IMR-90 (cell line): ENCODE results near the gene MDFI. TPM values are rescaled to one million over a fixed set of nuclear protein-coding genes. Genes with fewer than 3 reads are reported as not detected.

Experiments
- BHLHE40 ChIP-seq: fragments of 150-350 bp; IDR thresholded peaks from 2 replicates; pipeline ENCODE4 v1.6.1; 2016; ENCODE audit warnings: mild to moderate bottlenecking, low read depth, low read length
- CEBPB ChIP-seq: IDR thresholded peaks from 2 replicates; pipeline ENCODE4 v1.6.1; 2012; ENCODE audit warnings: low read depth, low read length, improper control_type of control experiment
- POLR2A ChIP-seq: IDR thresholded peaks from 2 replicates; pipeline ENCODE4 v1.6.1; 2012; ENCODE audit warnings: mild to moderate bottlenecking, low read depth, low read length
- SMC3 ChIP-seq: fragments of 150-350 bp; IDR thresholded peaks from 2 replicates; pipeline ENCODE4 v1.6.1; 2016; ENCODE audit warnings: low read depth, mild to moderate bottlenecking, antibody characterized with exemption, low read length, moderate library complexity
- polyA plus RNA-seq, 3 experiments: library from polyadenylated mRNA; depleted of rRNA; stranded (reverse); fragments of >200 nt; gene quantifications; 2 replicates each; pipeline ENCODE4 v1.2.3, GENCODE V29; 2012; ENCODE audit warnings: low replicate concordance in 1 of 3
- total RNA-seq: library from RNA; depleted of rRNA; stranded (reverse); fragments of >200 nt; gene quantifications from 2 replicates; pipeline ENCODE4 v1.2.3, GENCODE V29; 2012
- TF ChIP-seq, protein P1 (sequence below): fragments of 150-350 bp; IDR thresholded peaks from 2 replicates; pipeline ENCODE4 v1.6.1; 2017; ENCODE audit warnings: mild to moderate bottlenecking, antibody characterized with exemption, low read length, low read depth

The MDFI gene
- total and polyA plus RNA-seq, 2 of the 4 experiments (the other 2 are of a cell fraction) = 0.18 to 0.29 TPM

DNA sequence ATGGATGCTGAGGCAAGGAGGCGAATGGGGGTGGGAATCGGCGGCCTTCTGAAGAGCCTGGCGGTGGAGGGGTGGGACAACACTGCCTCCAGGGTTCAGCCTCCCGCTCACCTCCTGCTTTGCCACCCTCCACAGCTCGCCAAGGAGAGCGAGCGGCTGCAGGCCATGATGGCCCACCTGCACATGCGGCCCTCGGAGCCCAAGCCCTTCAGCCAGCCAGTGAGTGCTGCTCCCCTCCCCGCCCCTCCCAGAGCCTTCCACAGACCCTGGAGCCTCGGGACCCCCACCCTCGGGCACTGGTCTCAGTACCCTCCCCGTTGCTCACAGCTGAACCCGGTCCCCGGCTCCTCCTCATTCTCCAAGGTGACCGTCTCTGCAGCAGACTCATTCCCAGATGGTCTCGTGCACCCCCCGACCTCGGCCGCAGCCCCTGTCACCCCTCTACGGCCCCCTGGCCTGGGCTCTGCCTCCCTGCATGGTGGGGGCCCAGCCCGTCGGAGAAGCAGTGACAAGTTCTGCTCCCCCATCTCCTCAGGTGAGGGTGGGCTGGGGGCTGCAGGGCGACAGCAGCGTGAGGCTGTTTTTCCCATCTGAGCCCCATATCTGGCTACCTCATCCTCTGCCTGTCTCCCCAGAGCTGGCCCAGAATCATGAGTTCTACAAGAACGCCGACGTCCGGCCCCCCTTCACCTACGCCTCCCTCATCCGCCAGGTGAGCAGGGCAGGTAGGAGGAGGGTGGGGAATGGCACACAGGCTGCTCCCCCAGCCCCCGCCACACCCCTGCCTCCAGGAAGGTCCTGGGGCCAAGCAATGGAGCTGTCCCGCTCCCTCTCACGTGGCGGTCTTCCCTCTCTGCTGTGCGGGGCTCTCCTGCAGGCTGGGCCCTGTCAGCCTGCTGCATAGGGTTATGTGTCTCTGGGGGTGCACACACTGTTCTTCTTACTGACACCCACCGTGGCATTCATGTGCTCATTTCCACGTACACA lies 48.3 kb upstream of the MDFI start (continued):
- TF ChIP-seq BHLHE40 = no peak
- TF ChIP-seq SMC3 = no peak
- TF ChIP-seq, protein P1, sequence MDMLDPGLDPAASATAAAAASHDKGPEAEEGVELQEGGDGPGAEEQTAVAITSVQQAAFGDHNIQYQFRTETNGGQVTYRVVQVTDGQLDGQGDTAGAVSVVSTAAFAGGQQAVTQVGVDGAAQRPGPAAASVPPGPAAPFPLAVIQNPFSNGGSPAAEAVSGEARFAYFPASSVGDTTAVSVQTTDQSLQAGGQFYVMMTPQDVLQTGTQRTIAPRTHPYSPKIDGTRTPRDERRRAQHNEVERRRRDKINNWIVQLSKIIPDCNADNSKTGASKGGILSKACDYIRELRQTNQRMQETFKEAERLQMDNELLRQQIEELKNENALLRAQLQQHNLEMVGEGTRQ = no peak
- TF ChIP-seq POLR2A = no peak
- TF ChIP-seq CEBPB = no peak
